GM19240 (cell line): ENCODE results near the gene GBA2.

Experiments
- DNase-seq: peaks from one replicate; pipeline ENCODE4 v3.0.0; 2011; ENCODE audit warnings: low spot score; ENCODE audit not compliant: insufficient read length

Gene GBA2

DNA sequence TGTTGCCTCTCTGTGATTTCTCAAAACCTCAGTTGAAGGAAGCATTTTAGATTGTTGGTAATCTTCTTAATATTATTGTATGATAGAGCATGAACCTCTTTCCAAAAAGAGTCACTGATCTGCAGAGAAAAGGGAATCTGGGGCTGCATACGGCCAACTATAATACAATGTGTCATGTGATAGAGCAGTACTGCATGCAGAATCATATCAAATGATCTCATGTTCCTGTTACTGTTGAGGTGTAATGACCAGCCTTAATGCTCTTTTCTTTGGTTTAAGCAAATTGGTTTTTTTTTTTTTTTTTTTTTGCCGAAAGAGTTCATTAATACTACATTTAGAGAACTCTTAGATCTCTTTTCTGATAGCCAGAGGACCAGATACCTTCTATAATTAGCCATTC lies 18.0 kb upstream of the GBA2 start:
- DNase-seq, result no peak

DNA sequence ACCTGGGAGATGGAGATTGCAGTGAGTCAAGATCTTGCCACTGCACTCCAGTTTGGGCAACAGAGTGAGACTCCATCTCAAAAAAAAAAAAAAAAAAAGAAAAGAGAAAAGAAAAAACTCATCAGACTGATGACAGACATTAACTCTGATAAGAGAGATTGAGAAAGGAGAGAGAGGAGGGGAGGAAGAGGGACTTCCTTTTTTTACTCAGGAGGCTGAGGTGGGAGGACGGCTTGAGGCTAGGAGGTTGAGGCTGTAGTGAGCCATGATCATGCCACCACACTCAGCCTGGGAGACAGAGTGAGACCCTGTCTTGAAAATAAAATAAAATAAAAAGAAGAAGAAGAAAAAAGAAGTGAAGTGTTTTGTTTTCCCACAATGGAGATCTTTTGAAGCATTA lies 14.8 kb upstream of the GBA2 start:
- no peak for DNase-seq

DNA sequence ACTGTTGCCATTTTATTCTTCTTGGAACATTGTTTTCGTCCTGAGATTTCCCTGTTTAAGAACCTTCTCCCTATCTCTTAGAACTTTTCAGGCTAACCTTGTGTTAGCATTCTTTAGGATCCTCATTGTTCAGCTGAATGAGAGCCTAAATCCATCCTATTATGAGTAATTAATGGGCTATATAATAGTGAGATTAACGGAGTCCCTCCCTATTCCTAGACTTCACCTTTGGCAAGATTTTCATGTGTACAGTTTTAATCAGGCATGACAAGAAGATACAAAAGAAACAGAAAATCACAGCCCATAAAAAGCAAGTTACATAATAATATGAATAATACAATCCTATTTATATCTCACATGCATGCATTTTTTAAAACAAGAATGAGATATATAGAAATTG lies 14.2 kb upstream of the GBA2 start:
- DNase-seq, result no peak

DNA sequence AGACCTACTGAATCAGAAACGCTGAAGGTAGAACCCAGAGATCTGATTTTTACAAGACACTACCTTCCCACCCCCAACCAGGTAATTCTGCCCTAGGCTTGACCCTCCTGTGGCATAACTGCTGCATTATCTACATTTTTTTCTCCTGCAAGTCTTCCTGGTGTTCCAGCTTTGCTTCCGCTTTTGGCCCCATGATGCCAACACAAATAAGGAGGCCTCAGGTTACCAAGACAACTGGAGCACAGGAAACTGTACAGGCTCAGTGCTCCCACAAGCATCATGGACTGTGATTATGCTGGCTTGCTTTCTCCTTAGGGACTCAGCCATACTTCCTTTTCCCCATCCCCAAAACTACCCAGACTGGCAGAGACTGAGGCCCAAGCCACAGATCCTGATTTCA lies 11.6 kb upstream of the GBA2 start:
- DNase-seq, result no peak

DNA sequence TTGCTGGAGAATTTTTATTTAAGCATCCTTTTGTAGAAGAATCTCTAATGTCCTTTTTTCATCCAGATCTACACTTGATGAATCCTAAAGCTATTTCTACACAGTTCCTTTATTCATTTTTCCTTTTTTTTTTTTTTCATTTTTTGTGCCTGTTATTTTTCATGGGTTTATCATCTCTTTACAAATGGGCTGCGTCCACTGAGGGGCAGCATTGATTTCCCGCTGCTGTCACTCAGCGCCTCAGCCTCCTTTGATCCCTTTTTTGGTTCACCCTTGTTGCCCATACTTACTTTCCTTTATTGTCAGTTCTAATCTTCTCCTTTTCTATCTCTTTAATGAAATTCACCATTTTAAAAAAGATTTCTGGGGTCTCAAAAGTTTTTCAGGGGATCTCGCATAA lies 10.8 kb upstream of the GBA2 start:
- no peak for DNase-seq

DNA sequence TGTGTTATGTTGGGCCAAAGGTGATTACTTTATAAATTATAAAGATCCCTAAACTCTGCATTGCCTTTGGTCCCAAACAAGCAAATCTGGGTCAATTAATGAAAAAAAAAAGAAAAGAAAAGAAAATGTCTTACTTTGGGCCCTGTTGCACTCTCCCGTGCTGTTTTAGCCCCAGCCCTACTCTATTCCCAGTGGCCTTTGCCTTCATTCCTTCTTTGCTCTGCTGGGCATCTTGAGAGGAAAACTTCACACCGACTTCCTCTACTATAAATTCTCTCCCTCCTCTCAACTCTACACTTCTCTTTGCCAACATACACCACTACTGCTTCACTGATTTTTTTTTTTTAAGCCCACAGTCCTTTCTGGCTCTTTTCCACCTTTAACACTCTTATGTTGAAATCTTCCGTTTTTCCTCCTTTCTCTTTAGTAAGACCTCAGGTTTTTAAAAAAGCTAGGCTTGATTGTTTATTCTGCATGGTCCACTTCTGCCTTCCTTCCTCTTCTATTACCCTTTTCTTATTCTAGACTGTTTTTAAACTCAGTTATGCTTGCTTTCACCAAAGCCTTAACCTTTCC lies 9.5 kb upstream of the GBA2 start:
- DNase-seq, result no peak

DNA sequence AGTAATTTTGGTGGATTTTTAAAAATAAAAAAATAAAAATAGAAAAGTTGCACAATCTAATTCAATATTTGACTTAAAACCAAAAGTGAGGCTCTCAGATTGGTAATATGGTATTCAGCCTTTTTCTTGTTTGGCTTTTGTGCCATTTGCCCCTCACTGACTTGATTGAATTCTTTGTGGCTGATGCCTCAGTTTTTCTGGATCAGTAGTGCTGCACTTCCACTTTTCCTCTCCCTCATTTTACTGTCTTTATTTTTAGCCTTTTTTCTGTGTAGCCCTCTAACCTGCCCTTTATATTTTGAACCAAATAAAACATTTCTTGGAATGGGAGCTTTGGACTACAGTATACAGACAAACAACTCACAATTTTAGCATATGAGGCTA lies 8.9 kb upstream of the GBA2 start:
- DNase-seq, result no peak

DNA sequence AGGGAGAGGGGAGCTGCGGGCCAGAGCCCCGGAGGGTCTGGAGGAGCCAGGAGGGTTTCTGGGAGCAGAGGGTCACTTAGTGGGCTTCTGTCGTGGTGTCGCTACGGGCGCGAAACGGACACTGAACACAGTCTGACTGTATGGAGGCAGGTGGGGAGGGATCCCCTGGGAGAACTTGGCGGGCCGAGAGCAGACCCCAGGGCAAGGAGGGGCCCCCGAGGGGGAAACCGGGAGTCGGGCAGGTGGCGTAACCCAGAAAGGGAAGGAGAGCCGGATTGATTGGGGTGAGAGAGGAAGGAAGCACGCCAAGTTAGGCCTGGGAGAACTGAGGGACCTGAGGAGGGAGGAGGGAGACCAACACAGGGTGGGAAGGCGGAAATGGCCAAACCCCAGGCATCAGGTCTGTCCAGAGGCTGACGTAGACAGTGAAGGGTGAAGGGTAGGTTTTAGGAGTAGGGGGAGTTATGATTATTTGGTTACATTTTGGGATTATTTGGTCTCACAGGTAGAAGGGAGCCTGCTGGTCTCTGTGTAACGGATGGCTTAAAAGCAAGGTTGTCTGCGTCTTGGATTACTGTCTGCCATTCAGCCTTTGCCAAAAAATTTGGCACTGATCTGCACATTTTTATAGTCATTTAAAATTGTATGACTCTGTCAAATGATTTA lies 8.3 kb upstream of the GBA2 start:
- no peak for DNase-seq

DNA sequence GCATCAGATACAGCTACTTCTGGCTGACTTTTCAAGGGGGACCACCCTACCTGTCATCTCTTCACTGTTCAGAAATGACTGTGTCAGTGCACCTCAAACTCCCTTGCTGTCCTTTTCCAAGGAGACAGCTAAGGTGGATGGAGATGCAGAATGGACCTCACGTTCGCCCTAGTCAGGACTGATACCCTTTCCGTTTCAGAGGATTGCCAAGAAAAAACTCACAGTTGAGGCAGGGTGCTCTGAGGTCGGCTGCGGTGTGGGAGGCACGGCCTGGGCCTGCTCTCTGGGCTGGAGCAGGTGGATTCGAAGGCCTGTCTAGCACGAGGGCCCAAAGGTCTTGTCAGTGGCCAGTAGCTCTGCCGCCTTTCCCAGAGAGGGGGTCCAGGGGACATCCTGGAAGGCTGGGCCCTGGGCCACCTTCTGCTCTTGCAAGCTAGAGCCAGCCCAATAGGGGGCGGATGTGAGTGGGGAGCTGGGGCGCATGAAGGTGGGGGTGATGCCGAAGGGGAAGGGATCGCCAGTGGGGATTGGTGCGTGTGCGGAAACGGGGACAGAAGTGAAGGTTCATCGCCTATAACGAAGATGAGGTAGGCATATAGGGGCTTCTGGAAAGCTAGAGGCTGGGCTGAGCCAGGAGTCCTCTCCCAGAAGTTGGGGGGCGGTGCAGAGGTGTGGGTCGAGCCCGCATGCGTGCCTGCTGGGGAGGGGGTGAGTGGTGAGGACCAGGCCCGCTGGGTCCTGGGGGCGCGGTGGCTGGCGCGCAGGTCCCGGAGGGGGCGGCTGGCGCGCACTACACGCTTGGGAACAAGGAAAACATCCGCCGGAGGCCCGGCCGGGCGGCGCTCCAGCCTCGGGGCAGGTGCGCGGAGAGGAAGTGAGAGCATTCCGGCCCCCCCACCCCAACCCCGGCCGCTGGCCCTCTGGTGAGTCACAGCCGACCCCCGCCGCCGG lies 7.5 kb upstream of the GBA2 start:
- DNase-seq, result peak; percentile 37

DNA sequence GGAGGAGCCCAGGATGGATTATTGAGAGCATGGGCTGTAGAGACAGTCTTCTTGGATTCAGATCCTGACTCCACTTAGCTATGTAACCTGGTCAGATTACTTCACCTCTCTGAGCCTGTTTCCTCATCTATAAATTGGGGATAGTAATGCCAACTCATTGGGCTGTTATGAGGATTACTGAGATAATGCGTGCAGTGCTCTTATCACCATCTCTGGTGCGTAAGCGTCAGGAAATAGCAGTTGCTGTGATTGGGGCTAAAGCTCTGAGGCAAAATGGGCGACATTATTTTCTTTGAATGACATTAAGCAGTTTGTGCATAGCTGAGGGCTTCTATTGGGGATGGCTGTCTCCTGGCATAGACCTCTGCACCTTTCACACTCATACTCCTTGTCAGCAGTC lies 6.0 kb upstream of the GBA2 start:
- DNase-seq, result no peak

DNA sequence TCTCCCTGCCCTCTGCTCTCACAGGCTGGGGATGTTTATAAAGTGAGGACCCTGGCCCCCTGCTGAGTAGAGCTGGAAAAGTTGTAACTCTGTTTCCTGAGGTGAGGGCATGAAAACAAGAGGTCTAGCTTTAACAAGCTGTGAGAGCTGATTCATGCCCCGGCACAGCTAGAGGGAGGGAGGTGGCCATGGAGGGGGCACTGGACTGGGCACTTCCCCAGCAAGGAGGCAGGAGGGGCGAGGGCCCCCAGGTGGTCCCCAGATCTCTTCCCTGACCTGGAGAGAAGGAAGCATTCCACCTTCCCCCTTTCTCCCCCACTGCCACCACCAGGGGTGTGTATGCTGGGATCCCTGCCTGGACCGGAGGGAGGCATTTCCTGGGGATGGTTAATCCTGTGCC lies 5.2 kb upstream of the GBA2 start, which contains the start of gene MSMP:
Gene MSMP, minus strand, starts transcription at position 13 of the 400 bp plus-strand sequence. CDS start 147 bp downstream, outside the sequence.
- no peak for DNase-seq

DNA sequence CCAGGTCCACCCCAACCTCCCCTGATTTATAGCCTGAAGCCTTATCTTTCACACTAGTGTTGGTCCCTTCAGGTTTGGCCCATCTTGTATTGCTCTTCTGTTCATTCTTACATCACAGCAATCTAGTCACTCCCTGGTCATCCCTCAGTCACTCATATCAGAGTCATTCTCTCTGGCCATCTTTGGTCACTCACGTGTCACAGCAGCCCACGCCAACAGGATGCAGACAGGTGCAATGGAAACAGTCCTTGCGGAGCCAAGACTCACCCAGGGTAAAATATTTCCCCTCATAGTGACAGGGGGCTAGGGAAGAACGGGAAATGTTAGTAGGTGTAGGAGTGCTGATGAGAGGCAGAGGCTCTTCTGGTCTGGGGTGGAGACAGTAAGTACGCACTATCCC lies 4.4 kb upstream of the GBA2 start:
- no peak for DNase-seq

DNA sequence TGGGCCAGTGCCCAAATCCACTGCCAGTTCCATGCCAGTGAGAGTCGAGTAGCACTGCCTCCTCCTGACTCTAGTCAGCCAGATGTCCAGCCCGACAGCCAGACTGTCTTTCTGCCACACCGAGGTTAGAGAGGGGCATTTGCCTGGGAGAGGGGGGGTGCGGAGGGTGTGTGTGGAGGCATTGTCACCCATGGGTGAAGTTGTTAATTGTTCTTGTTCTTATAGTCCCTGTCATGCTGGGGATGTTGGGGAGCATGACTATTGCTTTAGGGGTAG lies 1.2 kb upstream of the GBA2 start:
- DNase-seq, result no peak

DNA sequence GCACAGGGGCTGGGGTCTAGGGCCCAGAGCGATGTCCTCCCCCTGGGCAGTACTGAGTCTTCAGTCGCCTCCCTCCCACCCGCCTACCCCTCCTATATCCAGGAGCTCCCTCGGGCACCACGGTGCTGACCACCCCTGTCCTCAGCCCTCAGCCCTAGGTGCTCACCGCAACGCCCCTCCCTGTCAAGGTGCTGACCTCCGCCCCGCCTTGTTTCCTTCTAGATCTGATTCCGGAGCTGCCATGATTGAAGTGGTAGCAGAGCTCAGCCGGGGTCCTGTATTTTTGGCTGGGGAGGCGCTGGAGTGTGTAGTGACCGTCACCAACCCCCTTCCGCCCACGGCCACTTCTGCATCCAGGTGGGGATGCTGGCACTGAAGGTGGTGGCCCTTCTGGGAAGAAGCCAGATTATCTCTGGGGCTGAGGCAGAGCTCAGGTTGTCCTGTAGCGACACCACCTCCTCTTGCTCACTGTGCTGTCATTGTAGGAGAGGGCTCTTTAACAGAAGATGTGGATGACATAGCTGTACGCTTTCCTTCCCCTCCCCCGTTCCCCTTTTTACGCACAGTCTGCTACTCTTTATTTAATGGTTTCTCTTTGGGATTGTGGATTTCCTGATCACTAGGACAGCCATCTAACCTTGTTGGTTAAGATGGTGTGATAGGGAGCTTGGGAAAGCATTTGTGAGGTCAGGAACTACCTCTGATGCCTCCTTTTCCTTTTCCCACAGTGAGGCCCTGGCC lies 657 bp upstream of the GBA2 start:
- no peak for DNase-seq

DNA sequence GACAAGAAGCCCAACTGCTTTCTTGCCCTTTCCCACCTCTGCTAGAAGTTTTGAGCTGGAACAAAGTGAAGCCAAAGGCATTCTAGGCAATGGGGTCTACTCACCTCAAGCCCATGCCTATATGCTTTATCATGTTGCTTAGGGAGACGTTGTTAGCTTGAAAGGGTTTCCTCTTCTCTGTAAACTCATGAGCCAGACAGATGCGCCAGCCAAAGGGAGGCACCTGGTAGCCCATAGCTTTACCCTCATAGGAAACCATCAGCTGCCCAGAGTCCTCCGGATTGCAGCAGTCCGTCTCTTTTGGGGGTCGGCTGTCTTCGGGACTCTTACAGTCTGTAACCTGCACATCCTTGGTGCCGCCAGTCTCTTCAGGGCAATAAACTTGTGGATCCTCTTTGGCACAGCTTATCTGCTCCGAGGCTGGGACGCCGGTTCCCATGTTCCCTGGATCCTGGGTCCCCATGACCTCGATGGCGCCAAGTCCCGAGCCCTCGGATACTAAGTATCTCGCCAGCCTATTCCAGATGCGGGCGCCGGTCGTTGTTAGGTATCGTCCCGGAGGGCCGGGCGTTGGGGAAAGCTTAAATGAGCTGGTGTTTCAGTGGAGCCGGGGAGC lies 678 bp downstream of the GBA2 start:
- DNase-seq, result no peak

DNA sequence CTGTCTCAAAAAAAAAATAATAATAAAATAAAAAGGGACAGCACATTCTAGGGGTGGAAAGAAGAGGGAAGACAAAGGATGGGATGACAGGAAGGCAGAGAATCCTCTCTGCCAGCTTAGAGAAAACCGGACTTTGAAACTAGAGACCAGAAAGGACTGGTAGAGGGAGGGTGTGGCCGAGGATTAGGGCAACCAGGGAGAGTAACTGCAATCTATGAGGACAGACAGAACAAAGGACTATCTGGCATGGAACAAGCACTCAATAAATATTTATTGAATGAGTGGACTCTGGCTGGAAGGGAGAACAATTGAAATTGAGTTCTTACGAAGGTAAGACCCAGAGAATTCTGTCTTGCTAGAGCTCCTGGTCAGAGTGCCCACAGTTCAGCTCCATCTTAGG lies 2.4 kb downstream of the GBA2 start:
- no peak for DNase-seq

DNA sequence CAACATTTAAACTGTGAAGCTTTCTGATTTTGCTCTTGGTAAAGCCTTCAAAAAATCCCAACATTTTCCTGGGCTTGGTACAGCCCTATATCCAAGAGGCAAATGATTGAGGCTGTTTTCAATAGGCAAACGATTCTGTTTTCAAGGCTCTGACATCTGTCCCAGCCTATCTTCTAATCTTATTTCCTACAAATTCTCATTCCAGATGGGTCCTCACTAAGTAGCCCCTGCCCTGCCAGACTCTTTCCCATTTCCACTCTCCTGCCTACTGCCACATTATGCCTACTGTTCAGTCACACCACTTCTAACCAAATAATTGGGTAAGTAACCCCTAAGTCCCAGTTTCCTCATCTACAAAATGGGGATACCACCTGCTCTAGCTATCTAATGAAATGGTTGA lies 3.5 kb downstream of the GBA2 start:
- no peak for DNase-seq

DNA sequence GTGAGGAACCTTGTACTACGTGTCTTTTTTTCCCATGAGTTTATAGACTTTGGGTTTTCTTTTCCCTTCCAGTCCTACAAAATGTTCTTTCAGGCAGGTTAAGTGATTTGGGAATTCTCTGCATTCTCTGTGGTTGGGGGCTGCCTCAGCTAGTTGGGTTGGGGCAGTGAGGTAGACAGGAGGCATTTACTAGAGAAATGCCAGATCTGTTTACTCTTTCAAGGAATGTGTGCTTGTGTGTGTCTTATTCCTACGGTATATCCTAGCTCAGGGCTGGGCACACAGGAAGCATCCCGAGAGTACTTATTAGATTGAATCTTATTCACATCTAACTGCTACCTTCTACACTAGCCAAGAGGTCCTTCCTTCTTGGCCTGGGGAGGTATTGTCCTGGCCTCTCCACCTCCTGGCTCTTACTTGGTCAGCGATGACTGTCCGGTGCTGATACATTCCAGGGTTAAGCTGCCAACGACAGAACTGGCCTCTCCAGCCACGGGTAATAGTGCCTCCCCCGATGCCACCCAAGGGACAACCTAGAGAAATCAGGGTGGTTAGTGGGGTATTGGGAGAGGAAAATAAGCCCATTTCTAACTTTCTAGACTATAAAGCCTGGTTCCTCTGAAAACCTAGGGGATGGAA lies 5.0 kb downstream of the GBA2 start:
- DNase-seq, result no peak

DNA sequence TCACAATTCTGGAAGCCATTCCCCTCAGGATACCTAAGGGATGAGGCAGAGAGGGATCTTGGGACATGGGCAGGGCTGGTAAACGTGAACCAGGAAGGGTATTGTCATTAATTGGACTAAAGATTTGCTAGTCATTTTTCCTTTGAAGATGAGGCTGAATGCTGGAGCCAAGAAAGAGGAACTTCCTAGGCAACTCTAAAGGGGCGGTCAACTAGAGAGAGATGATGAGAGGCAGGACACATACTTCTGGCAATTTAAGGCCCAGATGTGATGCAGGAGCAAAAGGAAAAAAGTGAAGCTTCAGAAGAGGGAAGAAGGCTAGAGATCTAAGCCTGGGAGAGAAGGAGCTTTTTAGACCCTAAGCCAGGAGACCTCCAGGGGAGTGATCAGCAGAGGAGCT lies 5.6 kb downstream of the GBA2 start:
- DNase-seq, result no peak

DNA sequence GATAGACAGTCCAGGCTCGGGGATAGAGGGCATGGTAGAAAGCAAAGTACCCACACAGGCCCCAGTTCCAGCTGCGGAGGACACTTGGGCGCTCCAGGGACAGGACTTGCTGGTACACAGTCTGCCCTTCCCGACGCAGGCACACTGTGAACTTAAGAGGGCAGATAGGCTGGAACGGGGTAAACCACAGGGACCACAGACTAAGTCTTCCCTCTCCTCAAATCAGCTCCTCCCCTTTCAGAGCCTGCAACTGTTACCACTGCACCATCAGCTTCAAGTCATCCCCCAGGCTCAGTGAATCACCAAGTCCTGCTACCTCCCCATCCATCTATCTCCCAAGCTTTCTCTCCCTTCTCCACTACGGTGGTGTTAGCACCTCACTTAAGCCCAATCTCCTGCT lies 7.3 kb downstream of the GBA2 start:
- DNase-seq, result no peak

DNA sequence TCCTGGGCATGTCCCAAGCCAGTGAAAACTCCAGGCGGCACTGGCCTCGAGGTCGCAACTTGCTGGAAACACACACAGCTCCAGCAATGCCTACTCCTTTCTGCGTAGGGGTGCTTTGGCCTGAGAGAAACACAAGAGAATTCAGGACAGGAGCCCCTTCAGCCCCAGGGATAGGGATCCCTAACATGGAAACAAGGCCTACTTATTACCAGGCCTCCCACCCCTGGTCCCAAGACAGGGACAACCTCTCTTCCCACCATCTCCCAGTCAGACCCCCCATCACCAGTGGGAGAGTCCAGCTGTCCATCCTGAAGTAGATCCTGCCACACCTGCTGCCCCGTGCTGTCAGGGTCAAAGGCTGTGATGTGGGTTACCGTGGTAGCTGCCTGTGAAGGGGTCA lies 8.8 kb downstream of the GBA2 start:
- DNase-seq, result no peak
